CD4-positive, alpha-beta T cell treated with Interleukin-10 for 1 hour (primary cell): ENCODE data around the gene ALB.

ENCODE experiments used
- DNase-seq: peaks from one replicate; pipeline ENCODE4 v3.0.0-alpha.2; 2020

The ALB gene

DNA sequence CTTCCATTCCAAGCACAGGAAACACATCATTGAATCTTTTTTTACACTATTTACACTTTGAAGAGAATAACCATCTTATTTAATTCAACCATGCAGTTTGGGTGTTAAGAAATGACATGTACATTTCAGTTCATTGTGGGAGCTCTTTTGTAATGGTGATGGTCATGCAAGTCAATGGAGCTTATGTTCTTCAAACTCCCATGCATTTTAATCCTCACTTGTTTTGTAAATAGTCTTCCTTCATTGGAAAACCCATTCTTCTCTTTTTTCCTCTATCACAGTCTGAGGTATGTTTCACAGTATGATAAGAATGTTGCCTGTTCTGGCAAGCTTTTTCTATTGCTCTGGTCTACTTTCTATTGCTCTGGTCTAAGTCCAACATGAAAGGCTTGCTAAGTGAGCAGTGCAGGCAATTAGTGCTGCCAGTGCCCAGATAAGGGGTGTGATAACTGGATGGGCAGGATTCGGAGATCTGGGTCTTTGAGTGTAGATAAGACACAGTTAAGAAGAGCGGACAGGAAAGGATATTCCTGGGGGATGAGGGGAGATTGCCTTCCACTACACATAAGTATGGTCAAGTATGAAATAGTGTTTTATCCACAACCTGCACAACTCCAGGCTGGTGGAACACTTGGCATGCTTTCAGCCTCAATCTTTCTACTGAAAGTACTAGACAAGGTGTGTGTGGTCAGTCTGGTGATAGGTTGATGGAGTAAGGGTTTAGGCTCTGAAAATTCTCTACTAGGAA, 49.0 kb downstream of the ALB start:
- DNase-seq: no peak

DNA sequence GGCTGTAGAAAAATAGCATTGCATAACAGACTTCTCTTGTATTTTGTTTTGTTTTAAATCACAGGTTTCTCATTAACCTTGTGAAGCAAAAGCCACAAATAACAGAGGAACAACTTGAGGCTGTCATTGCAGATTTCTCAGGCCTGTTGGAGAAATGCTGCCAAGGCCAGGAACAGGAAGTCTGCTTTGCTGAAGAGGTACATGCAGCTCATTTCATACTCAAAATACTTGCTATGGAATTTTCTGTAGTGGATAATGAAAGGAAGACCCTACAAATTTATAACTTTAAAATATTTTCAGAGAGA, 49.6 kb downstream of the ALB start:
- DNase-seq: no peak

GRCh38 chr4:73454920-73455319, 50.8 kb downstream of the ALB start:
- DNase-seq: no peak

DNA sequence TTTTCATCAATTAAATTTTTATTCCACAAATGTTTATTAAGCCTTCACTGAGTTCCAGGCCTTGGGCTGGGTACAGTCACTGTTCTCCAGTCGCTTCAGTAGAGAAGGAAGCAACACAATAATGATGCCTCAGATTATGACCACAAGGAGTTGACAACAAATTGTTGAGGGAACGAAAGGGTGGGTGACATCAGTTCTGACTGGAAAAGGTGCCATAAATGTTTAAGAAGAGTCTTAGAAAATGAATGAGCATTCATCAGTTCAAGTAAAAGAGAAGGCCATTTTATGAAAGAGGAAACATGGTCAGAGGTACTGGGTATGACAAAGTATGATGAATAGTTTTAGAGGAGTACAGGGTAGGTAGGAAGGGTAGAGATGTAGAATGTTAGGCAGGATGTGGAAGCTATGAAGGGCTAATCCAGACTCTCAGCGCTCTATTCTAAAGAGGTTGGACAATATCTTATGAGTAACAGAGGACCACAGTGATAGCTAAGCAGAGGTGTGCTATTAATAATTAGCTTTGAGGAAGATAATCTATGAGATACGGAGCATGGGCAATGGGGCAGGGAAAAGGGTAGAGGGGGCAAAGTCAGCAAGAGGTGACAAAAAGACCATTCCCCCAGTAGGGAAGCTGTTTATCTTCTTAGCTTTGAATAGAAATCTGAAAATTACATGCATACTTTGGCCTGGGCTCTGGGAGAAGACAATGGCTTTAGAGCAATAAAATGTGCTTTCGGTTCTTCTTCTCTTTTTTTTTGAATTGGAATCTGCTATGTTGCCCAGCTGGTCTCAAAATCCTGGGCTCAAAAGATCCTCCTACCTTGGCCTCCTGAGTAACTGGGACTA, 52.3 kb downstream of the ALB start:
- no peak for DNase-seq

DNA sequence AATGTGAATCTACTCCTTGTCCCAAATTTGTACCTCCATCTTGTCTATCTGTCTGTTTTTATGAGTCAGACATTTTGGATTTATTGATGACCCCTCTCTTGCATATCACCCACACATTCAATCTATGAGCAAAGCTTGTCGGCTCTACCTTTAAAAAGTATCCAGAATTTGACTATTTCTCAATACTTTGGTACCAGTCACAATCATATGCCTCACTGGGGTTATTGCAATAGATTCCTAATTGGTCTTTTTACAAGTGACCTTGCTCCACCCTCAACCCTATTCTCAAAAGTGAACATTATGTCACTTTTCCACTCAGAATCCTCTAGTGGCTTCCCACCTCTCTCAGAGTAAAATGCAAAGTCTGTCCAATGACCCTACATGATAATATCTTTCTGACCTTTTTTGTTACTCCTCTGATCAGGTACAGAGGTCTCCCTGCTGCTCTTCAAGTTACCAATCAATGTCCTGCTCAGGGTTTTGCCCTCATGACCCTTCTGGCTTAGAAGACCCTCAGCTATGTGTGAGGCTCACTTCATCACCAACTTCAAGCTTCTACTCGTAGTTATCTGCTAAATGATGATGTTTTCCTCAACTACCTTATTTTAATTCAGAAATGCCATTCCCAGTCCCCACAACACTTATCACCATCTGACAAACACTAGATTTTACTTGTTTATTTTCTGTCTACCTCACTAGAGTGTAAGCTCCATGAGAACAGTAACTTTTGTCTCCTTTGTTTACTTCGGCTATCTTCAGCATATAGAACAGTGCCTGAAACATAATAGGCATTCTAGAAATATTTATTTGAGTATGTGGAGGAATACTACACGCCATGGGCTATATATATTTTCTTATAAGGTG, 54.3 kb downstream of the ALB start:
- no peak for DNase-seq

DNA sequence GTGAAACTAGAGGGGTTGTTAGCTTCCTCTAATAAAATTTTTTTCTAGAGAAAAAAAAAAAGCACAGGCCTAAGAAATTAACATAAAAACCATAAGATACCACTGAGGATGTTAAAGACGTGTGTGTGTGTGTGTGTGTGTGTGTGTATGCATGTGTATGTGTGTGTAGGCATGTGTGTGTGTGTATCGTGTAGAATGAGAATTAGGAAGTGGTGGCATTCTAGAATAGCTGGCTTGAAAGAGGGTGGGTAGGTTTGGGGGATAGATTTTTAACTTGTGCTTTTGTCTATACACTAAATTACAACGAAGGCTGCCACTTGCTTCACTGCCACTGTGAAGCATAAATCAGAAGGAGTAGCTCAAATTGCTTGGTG, 54.9 kb downstream of the ALB start:
- no peak for DNase-seq

DNA sequence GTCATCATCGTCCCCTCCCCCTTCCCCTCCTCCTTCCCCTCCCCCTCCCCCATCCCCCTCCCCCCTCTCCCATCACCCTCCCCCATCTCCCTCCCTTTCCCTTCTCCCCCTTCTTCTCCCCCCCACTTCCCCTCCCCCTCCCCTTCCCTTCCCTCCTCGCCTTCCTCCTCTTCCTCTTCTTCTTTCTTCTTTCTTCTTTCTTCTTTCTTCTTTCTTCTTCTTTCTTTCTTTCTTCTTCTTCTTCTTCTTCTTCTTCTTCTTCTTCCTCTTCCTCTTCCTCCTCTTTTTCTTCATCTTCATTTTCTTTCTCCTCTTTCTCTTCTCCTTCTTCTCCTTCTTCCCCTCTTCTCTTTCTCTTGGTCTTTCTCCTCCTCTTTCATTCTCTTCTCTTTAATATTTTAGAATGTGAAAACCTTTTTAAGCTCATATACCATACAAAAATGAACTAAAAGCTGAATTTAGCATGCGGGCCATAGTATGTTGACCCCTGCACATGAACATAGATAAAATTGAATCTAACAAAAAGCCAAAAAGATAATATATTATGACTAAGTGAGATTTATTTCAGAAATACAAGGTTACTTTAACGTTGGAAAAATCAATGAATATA, 56.9 kb downstream of the ALB start:
- no peak for DNase-seq

DNA sequence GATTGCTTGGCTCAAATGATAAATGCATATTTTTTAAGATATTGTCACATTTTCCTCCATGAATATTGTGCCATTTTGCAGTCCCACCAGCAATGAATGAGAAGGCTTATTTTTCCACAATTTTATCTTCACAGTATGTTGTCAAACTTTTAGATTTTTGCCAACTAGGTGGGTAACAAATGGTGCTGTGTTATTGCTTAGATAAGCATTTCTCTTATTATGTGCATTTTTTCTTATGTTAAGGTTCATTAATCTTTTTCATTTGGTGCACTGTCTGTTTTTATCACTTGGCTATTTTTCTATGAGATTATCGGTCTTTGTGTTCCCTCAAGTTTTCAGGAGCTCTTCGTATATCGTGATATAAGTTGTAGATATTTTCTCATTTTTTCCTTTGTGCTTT, 64.1 kb downstream of the ALB start:
- no peak for DNase-seq

- DNase-seq: no peak
Observed at GRCh38 chr4:73470728-73471127, 66.6 kb downstream of the ALB start.
